ENCODE results near the gene PRSS57.

DNA sequence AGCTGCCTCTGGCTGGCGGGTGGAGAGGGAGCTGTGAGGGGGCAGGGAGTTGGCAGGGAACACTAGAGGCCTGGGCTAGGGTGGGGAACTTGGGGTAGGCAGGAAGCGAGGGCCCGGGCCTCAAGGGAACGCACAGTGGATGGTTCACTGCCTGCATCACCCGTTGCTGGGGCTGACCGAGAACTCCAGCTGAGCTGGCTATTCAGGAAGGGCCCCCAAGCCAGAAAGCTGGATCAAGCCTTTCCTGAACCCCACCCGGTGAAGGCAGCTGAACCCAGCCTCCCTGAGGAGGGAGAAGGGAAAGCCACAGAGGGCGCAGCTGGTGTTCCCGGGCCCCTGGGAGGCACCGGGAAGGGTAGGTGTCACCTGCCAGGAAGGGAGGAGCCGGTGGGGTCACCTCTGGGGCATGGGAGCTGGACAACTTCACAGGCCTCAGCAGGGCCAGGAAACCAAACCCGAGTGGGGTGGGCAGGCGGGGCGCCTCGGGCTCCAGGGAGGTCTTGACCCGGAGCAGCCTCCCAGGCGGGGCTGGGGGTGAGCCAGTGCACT lies 27.4 kb upstream of the PRSS57 start:
- TF ChIP-seq, protein P1, sequence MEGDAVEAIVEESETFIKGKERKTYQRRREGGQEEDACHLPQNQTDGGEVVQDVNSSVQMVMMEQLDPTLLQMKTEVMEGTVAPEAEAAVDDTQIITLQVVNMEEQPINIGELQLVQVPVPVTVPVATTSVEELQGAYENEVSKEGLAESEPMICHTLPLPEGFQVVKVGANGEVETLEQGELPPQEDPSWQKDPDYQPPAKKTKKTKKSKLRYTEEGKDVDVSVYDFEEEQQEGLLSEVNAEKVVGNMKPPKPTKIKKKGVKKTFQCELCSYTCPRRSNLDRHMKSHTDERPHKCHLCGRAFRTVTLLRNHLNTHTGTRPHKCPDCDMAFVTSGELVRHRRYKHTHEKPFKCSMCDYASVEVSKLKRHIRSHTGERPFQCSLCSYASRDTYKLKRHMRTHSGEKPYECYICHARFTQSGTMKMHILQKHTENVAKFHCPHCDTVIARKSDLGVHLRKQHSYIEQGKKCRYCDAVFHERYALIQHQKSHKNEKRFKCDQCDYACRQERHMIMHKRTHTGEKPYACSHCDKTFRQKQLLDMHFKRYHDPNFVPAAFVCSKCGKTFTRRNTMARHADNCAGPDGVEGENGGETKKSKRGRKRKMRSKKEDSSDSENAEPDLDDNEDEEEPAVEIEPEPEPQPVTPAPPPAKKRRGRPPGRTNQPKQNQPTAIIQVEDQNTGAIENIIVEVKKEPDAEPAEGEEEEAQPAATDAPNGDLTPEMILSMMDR (IDR thresholded peaks at IDR 0.05), result no peak
- TF ChIP-seq SIN3A (IDR thresholded peaks at IDR 0.05; ENCODE audit: borderline replicate concordance, insufficient read depth, low read depth, low read length), result no peak
- TF ChIP-seq POLR2AphosphoS5 (IDR thresholded peaks at IDR 0.05; ENCODE audit: low read depth, low read length), result no peak
- TF ChIP-seq, protein P2, sequence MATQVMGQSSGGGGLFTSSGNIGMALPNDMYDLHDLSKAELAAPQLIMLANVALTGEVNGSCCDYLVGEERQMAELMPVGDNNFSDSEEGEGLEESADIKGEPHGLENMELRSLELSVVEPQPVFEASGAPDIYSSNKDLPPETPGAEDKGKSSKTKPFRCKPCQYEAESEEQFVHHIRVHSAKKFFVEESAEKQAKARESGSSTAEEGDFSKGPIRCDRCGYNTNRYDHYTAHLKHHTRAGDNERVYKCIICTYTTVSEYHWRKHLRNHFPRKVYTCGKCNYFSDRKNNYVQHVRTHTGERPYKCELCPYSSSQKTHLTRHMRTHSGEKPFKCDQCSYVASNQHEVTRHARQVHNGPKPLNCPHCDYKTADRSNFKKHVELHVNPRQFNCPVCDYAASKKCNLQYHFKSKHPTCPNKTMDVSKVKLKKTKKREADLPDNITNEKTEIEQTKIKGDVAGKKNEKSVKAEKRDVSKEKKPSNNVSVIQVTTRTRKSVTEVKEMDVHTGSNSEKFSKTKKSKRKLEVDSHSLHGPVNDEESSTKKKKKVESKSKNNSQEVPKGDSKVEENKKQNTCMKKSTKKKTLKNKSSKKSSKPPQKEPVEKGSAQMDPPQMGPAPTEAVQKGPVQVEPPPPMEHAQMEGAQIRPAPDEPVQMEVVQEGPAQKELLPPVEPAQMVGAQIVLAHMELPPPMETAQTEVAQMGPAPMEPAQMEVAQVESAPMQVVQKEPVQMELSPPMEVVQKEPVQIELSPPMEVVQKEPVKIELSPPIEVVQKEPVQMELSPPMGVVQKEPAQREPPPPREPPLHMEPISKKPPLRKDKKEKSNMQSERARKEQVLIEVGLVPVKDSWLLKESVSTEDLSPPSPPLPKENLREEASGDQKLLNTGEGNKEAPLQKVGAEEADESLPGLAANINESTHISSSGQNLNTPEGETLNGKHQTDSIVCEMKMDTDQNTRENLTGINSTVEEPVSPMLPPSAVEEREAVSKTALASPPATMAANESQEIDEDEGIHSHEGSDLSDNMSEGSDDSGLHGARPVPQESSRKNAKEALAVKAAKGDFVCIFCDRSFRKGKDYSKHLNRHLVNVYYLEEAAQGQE (IDR thresholded peaks at IDR 0.05; ENCODE audit: insufficient read depth in 1 of 2, low read depth in 2 of 2, low read length in 1 of 2), result no peak

Measured in Panc1 (cell line).